WTC11 (cell line): ENCODE data around the gene TIAL1. TPM values are rescaled to one million over a fixed set of nuclear protein-coding genes. Genes with fewer than 3 reads are reported as not detected.

Source experiments
- ATAC-seq: fragments of 200-7000 bp; cut with Tn5 transposase; 2 replicates; pipeline ENCODE4 v1.10.0; 2021; ENCODE audit warnings: mild to moderate bottlenecking, moderate library complexity
- CTCF ChIA-PET: fragments of 300-600 bp; sonication (Branson Sonifier 250); formaldehyde crosslinking; loops from one replicate; lab custom pipeline; 2021; ENCODE audit warnings: antibody characterized with exemption; lab: Charles Lee
- POLR2A ChIA-PET: fragments of 350-600 bp; sonication (Branson Sonifier 250); formaldehyde crosslinking; loops from one replicate; lab custom pipeline; 2021; ENCODE audit warnings: antibody characterized with exemption; lab: Charles Lee
- DNase-seq: peaks from one replicate; pipeline ENCODE4 v3.0.0; 2021; ENCODE audit warnings: low spot score
- H3K27ac Mint-ChIP-seq: 2 replicates; pipeline ENCODE4 v1.8.0; 2021; ENCODE audit warnings: mixed read lengths
- H3K27me3 Mint-ChIP-seq: 2 replicates; pipeline ENCODE4 v1.8.0; 2021; ENCODE audit warnings: low read depth, mild to moderate bottlenecking, moderate library complexity, mixed read lengths
- H3K36me3 Mint-ChIP-seq: 2 replicates; pipeline ENCODE4 v1.8.0; 2021; ENCODE audit warnings: mixed read lengths
- H3K4me1 Mint-ChIP-seq: 2 replicates; pipeline ENCODE4 v1.8.0; 2022; ENCODE audit warnings: mixed read lengths
- H3K4me3 Mint-ChIP-seq: 2 replicates; pipeline ENCODE4 v1.8.0; 2021; ENCODE audit warnings: mild to moderate bottlenecking, moderate library complexity, mixed read lengths
- H3K9me3 Mint-ChIP-seq: 2 replicates; pipeline ENCODE4 v1.8.0; 2021; ENCODE audit warnings: mixed read lengths
- AFF4 ChIP-seq: sonication (generic); formaldehyde crosslinking; IDR thresholded peaks from 2 replicates; pipeline ENCODE4 v1.8.1; 2023; ENCODE audit warnings: mild to moderate bottlenecking, missing genetic modification reagents, borderline replicate concordance
- ATF1 ChIP-seq: sonication (generic); formaldehyde crosslinking; IDR thresholded peaks from 2 replicates; pipeline ENCODE4 v1.8.1; 2023; ENCODE audit warnings: mild to moderate bottlenecking, moderate library complexity, missing genetic modification reagents
- E2F4 ChIP-seq: sonication (generic); formaldehyde crosslinking; IDR thresholded peaks from 2 replicates; pipeline ENCODE4 v1.8.1; 2022; ENCODE audit warnings: low read depth, mild to moderate bottlenecking, moderate library complexity, missing genetic modification reagents, borderline replicate concordance
- ESRRA ChIP-seq: sonication (generic); formaldehyde crosslinking; IDR thresholded peaks from 2 replicates; pipeline ENCODE4 v1.8.1; 2022; ENCODE audit warnings: mild to moderate bottlenecking, missing genetic modification reagents, borderline replicate concordance
- FOXK1 ChIP-seq: sonication (generic); formaldehyde crosslinking; IDR thresholded peaks from 2 replicates; pipeline ENCODE4 v1.8.0; 2022; ENCODE audit warnings: mild to moderate bottlenecking, moderate library complexity, missing genetic modification reagents
- FOXP4 ChIP-seq: sonication (generic); formaldehyde crosslinking; IDR thresholded peaks from 2 replicates; pipeline ENCODE4 v1.8.0; 2022; ENCODE audit warnings: mild to moderate bottlenecking, missing genetic modification reagents
- IRF1 ChIP-seq: sonication (generic); formaldehyde crosslinking; IDR thresholded peaks from 2 replicates; pipeline ENCODE4 v1.8.0; 2023; ENCODE audit warnings: missing genetic modification reagents
- JUN ChIP-seq: sonication (generic); formaldehyde crosslinking; IDR thresholded peaks from 2 replicates; pipeline ENCODE4 v1.8.0; 2023; ENCODE audit warnings: mild to moderate bottlenecking, missing genetic modification reagents
- PRRX2 ChIP-seq: fragments of 250-450 bp; sonication (Bioruptor Pico); IDR thresholded peaks from 2 replicates; pipeline ENCODE4 v1.8.0; 2021; ENCODE audit warnings: mild to moderate bottlenecking
- RELA ChIP-seq: sonication (generic); formaldehyde crosslinking; IDR thresholded peaks from 2 replicates; pipeline ENCODE4 v1.8.1; 2022; ENCODE audit warnings: missing genetic modification reagents, mild to moderate bottlenecking, borderline replicate concordance
- RORB ChIP-seq: fragments of 250-450 bp; sonication (Bioruptor Pico); IDR thresholded peaks from 2 replicates; pipeline ENCODE4 v1.9.0; 2021; ENCODE audit warnings: mild to moderate bottlenecking
- SOX15 ChIP-seq: fragments of 250-450 bp; sonication (Bioruptor Pico); IDR thresholded peaks from 2 replicates; pipeline ENCODE4 v1.9.0; 2021; ENCODE audit warnings: mild to moderate bottlenecking
- SP1 ChIP-seq: sonication (generic); formaldehyde crosslinking; conservative IDR thresholded peaks from 2 replicates; pipeline ENCODE4 v1.8.1; 2022; ENCODE audit warnings: missing genetic modification reagents
- TEAD4 ChIP-seq: sonication (generic); formaldehyde crosslinking; IDR thresholded peaks from 2 replicates; pipeline ENCODE4 v1.8.0; 2022; ENCODE audit warnings: mild to moderate bottlenecking, missing genetic modification reagents
- ZBTB21 ChIP-seq: sonication (generic); formaldehyde crosslinking; IDR thresholded peaks from 2 replicates; pipeline ENCODE4 v1.8.1; 2023; ENCODE audit warnings: mild to moderate bottlenecking, missing genetic modification reagents, borderline replicate concordance
- ZNF317 ChIP-seq: sonication (generic); formaldehyde crosslinking; IDR thresholded peaks from 2 replicates; pipeline ENCODE4 v1.8.1; 2023; ENCODE audit warnings: low read depth, mild to moderate bottlenecking, moderate library complexity, missing genetic modification reagents, borderline replicate concordance
- ZNF416 ChIP-seq: fragments of 250-450 bp; sonication (Bioruptor Pico); IDR thresholded peaks from 2 replicates; pipeline ENCODE4 v1.9.0; 2021; ENCODE audit warnings: mild to moderate bottlenecking, inconsistent platforms
- ZNF532 ChIP-seq: fragments of 250-450 bp; sonication (Bioruptor Pico); IDR thresholded peaks from 2 replicates; pipeline ENCODE4 v1.9.0; 2021; ENCODE audit warnings: mild to moderate bottlenecking, borderline replicate concordance
- ZNF671 ChIP-seq: fragments of 250-450 bp; sonication (Bioruptor Pico); IDR thresholded peaks from 2 replicates; pipeline ENCODE4 v1.8.0; 2021; ENCODE audit warnings: mild to moderate bottlenecking
- total RNA-seq: library from RNA; stranded (reverse); gene quantifications from 3 replicates; pipeline ENCODE4 v1.2.3, GENCODE V29; 2021

Gene TIAL1
- total RNA-seq, 1 experiment from 2014 or later: 170 TPM

- TF ChIP-seq ZNF317 (CRISPR knock-in tag) (no peak), RORB (CRISPR knock-in tag) (no peak), RELA (CRISPR knock-in tag) (no peak), FOXP4 (CRISPR knock-in tag) (no peak), SP1 (CRISPR knock-in tag) (no peak)
- TF ChIP-seq, all 79 proteins: peak for 0
Measured at GRCh38 chr10:119545310-119545709, 51.5 kb downstream of the TIAL1 start (continued).

GRCh38 chr10:119543814-119544642 lies 52.7 kb downstream of the TIAL1 start:
- no peak overlapping the region for H3K27ac Mint-ChIP-seq
- no peak for DNase-seq
- TF ChIP-seq TEAD4 (CRISPR knock-in tag) (no peak), ZBTB21 (no peak), ESRRA (no peak), SOX15 (no peak), ZNF671 (CRISPR knock-in tag) (no peak), AFF4 (no peak), ZNF416 (CRISPR knock-in tag) (no peak), ZNF532 (no peak), FOXK1 (CRISPR knock-in tag) (no peak), ATF1 (CRISPR knock-in tag) (no peak), FOXP4 (CRISPR knock-in tag) (no peak), JUN (no peak), E2F4 (CRISPR knock-in tag) (no peak), IRF1 (no peak), PRRX2 (CRISPR knock-in tag) (no peak)
- TF ChIP-seq, all 79 proteins: peak for 0
- Mint-ChIP-seq H3K36me3 (no peaks in the 10 kb centered on the region), H3K27me3 (peaks cover 55% of the 10 kb centered on the region), H3K9me3 (no peaks in the 10 kb centered on the region), H3K4me3 (peak overlapping the region; percentile 79), H3K4me1 (peaks cover 22% of the 10 kb centered on the region)
- peak; percentile 11; the same call in 1 of the 2 replicates for ATAC-seq
- POLR2A ChIA-PET: interaction anchor here (0.6 to 1.3 kb wide), 2 partner anchors 58 to 105 kb away, joined by 3 to 4 read pairs; no protein-coding TSS in a partner anchor
- CTCF ChIA-PET: interaction anchor here (0.6 to 1.4 kb wide), 8 partner anchors 26 to 345 kb away, joined by 3 to 8 read pairs (median 4); no protein-coding TSS in a partner anchor
